Left lung (tissue), 10 donors: ENCODE data around the gene GGT6. TPM values are rescaled to one million over a fixed set of nuclear protein-coding genes. Genes with fewer than 3 reads are reported as not detected.
"Not testable (repeated sequence)": the region's sequence is repeated elsewhere in the genome, so short reads cannot be mapped to it uniquely, and the experiment has no call there.

ENCODE experiments used
- ATAC-seq: fragments of 200-7000 bp; cut with Tn5 transposase; one replicate; pipeline ENCODE4 v1.9.1; 2020; ENCODE audit warnings: moderate library complexity
- DNase-seq, 4 donors: peaks; one replicate each; pipeline ENCODE4 v3.0.0-alpha.2; 2013 to 2020
- H3K27ac ChIP-seq, 2 donors: fragments of 200-600 bp; sonication (generic) in 1 of 2; one replicate each; pipeline versions ENCODE4 v1.5.0 to v1.8.0; 2020 to 2021
- H3K27me3 ChIP-seq, 2 donors: fragments of 200-600 bp; sonication (generic) in 1 of 2; one replicate each; pipeline versions ENCODE4 v1.5.0 to v1.8.0; 2020 to 2021
- H3K36me3 ChIP-seq, 2 donors: fragments of 200-600 bp; sonication (generic) in 1 of 2; one replicate each; pipeline versions ENCODE4 v1.5.0 to v1.8.0; 2020 to 2021
- H3K4me1 ChIP-seq, 2 donors: fragments of 200-600 bp; one replicate each; pipeline ENCODE4 v1.8.0; 2021
- H3K4me3 ChIP-seq, 2 donors: fragments of 200-600 bp; sonication (generic) in 1 of 2; one replicate each; pipeline versions ENCODE4 v1.5.0 to v1.8.0; 2020 to 2021; ENCODE audit warnings: mild to moderate bottlenecking in 1 of 2
- H3K9me3 ChIP-seq, 2 donors: fragments of 200-600 bp; sonication (generic) in 1 of 2; one replicate each; pipeline versions ENCODE4 v1.5.0 to v1.8.0; 2020 to 2021
- CTCF ChIP-seq, 2 donors: fragments of 200-600 bp; sonication (generic) in 1 of 2; IDR thresholded peaks; one replicate each; pipeline versions ENCODE4 v1.5.0 to v1.8.0; 2021; ENCODE audit warnings: antibody characterized with exemption in 2 of 2
- intact Hi-C, 2 donors: fragments of 100-400 bp; cut with DNase I; formaldehyde crosslinking; loops; one replicate each; pipeline versions ENCODE4 v1.11.2 to v1.14.2; 2022
- polyA plus RNA-seq, 6 donors: library from polyadenylated mRNA; unstranded; fragments of 120-200 nt; gene quantifications; one replicate each; pipeline ENCODE4 v1.2.1, GENCODE V29; 2013; ENCODE audit not compliant: insufficient read length in 6 of 6
- total RNA-seq, 2 donors: library from RNA; stranded (reverse); fragmentation: NEBNext Ultra II Directional; extraction: Animal tissue kit (Norgen Biotek cat#: 25700); gene quantifications; one replicate each; pipeline ENCODE4 v1.2.1, GENCODE V29; 2021
- donor health status: DM: no; HTN: yes; CAD: no.
- donor health status: DM: no; HTN: no; CAD: no.

GGT6 gene
- total and polyA plus RNA-seq, 8 donors, result 1.8 to 17.4 (median 6.4) TPM

- no peak for TF ChIP-seq CTCF (IDR thresholded peaks at IDR 0.05)
- Histone ChIP-seq H3K4me3 (no peak overlapping the region), H3K27me3 (peaks cover 0 to 29% of the 10 kb centered on the region in 2 donors), H3K4me1 (peaks cover 6 to 7% of the 10 kb centered on the region in 2 donors), H3K36me3 (no peaks in the 10 kb centered on the region), H3K9me3 (no peaks in the 10 kb centered on the region), H3K27ac (no peak overlapping the region)
- DNase-seq, result no peak
- ATAC-seq, result no peak
- intact Hi-C loops, result no loop called here
Observed at GRCh38 chr17:4592240-4593005, 32.0 kb upstream of the GGT6 start.

GRCh38 chr17:4591529-4591928 is 31.2 kb upstream of the GGT6 start:
- Histone ChIP-seq H3K4me1 (peaks cover 6 to 7% of the 10 kb centered on the region in 2 donors), H3K4me3 (no peak overlapping the region), H3K36me3 (no peaks in the 10 kb centered on the region), H3K9me3 (no peaks in the 10 kb centered on the region), H3K27me3 (peaks cover 0 to 29% of the 10 kb centered on the region in 2 donors), H3K27ac (no peak overlapping the region)
- DNase-seq (peak in 1 of 4 donors; percentile 59), ATAC-seq (peak; percentile 32)
- no peak for TF ChIP-seq CTCF (IDR thresholded peaks at IDR 0.05)
- intact Hi-C loops, result no loop called here

GRCh38 chr17:4590981-4591453 is 30.6 kb upstream of the GGT6 start:
- Histone ChIP-seq H3K27ac (no peak overlapping the region), H3K9me3 (no peaks in the 10 kb centered on the region), H3K4me1 (peaks cover 6 to 7% of the 10 kb centered on the region in 2 donors), H3K4me3 (no peak overlapping the region), H3K27me3 (peaks cover 0 to 30% of the 10 kb centered on the region in 2 donors), H3K36me3 (no peaks in the 10 kb centered on the region)
- DNase-seq, result peak in 1 of 4 donors; percentile 48
- no peak for TF ChIP-seq CTCF (IDR thresholded peaks at IDR 0.05)
- no peak for ATAC-seq
- intact Hi-C loops, result no loop called here

GRCh38 chr17:4590042-4590441 is 29.7 kb upstream of the GGT6 start:
- H3K27ac ChIP-seq, H3K4me3 ChIP-seq, H3K9me3 ChIP-seq, H3K36me3 ChIP-seq, ATAC-seq, H3K4me1 ChIP-seq, intact Hi-C loops: not testable (repeated sequence)
- DNase-seq, result peak in 1 of 4 donors; percentile 44
- H3K27me3 ChIP-seq, result peaks cover 4 to 36% of the 10 kb centered on the region in 2 donors

GRCh38 chr17:4588898-4589625 is 28.7 kb upstream of the GGT6 start:
- Histone ChIP-seq H3K36me3 (no peaks in the 10 kb centered on the region), H3K4me3 (no peak overlapping the region), H3K9me3 (no peaks in the 10 kb centered on the region), H3K27me3 (peaks cover 14 to 44% of the 10 kb centered on the region in 2 donors), H3K27ac (no peak overlapping the region), H3K4me1 (peaks cover 2 to 13% of the 10 kb centered on the region in 2 donors)
- ATAC-seq (no peak), DNase-seq (peak in 1 of 4 donors; percentile 60)
- intact Hi-C loops, result no loop called here
- no peak for TF ChIP-seq CTCF (IDR thresholded peaks at IDR 0.05)
